Measurements from ENCODE around the gene KIAA0408.

Gene KIAA0408

GRCh38 chr6:127468936-127469335 is 9.7 kb upstream of the KIAA0408 start:
- H3K9me3 Mint-ChIP-seq = no peaks in the 10 kb centered on the region
- no peak for TF ChIP-seq CTCF (IDR thresholded peaks at IDR 0.05; ENCODE audit: unreplicated experiment in 3 of 3)
- H3K4me1 Mint-ChIP-seq = peaks cover 13% of the 10 kb centered on the region
- H3K27me3 Mint-ChIP-seq (ENCODE audit: low read depth) = no peaks in the 10 kb centered on the region
- no peak overlapping the region for H3K27ac Mint-ChIP-seq
- H3K36me3 Mint-ChIP-seq (ENCODE audit: low read depth) = no peaks in the 10 kb centered on the region
- no peak overlapping the region for H3K4me3 Mint-ChIP-seq

- H3K4me1 Mint-ChIP-seq = peaks cover 22% of the 10 kb centered on the region
- H3K27ac Mint-ChIP-seq = no peak overlapping the region
- no peaks in the 10 kb centered on the region for H3K27me3 Mint-ChIP-seq (ENCODE audit: low read depth)
- no peaks in the 10 kb centered on the region for H3K36me3 Mint-ChIP-seq (ENCODE audit: low read depth)
- no peak overlapping the region for H3K4me3 Mint-ChIP-seq
- no peaks in the 10 kb centered on the region for H3K9me3 Mint-ChIP-seq
- TF ChIP-seq CTCF (IDR thresholded peaks at IDR 0.05; ENCODE audit: unreplicated experiment in 3 of 3) = no peak
Measured at GRCh38 chr6:127466416-127466815, 7.2 kb upstream of the KIAA0408 start.

GRCh38 chr6:127464881-127465459 is 5.8 kb upstream of the KIAA0408 start:
- H3K4me1 Mint-ChIP-seq = peaks cover 23% of the 10 kb centered on the region
- H3K27me3 Mint-ChIP-seq (ENCODE audit: low read depth) = no peaks in the 10 kb centered on the region
- peak; percentile 75 to 87 (median 86) for TF ChIP-seq CTCF (IDR thresholded peaks at IDR 0.05; ENCODE audit: unreplicated experiment in 3 of 3)
- no peak overlapping the region for H3K4me3 Mint-ChIP-seq
- H3K27ac Mint-ChIP-seq = peak overlapping the region in 1 of 3 experiments; percentile 92
- no peaks in the 10 kb centered on the region for H3K9me3 Mint-ChIP-seq
- no peaks in the 10 kb centered on the region for H3K36me3 Mint-ChIP-seq (ENCODE audit: low read depth)

- H3K27ac Mint-ChIP-seq = peak overlapping the region in 2 of 3 experiments; percentile 58 to 92
- H3K4me3 Mint-ChIP-seq = no peak overlapping the region
- TF ChIP-seq CTCF (IDR thresholded peaks at IDR 0.05; ENCODE audit: unreplicated experiment in 3 of 3) = no peak
- H3K36me3 Mint-ChIP-seq (ENCODE audit: low read depth) = no peaks in the 10 kb centered on the region
- peaks cover 29% of the 10 kb centered on the region for H3K4me1 Mint-ChIP-seq
- no peaks in the 10 kb centered on the region for H3K9me3 Mint-ChIP-seq
- no peaks in the 10 kb centered on the region for H3K27me3 Mint-ChIP-seq (ENCODE audit: low read depth)
Measured at GRCh38 chr6:127464161-127464880, 5.1 kb upstream of the KIAA0408 start.

GRCh38 chr6:127463056-127463455 is 3.9 kb upstream of the KIAA0408 start:
- no peak for TF ChIP-seq CTCF (IDR thresholded peaks at IDR 0.05; ENCODE audit: unreplicated experiment in 3 of 3)
- Mint-ChIP-seq H3K27ac (no peak overlapping the region), H3K27me3 (ENCODE audit: low read depth) (no peaks in the 10 kb centered on the region), H3K9me3 (no peaks in the 10 kb centered on the region), H3K36me3 (ENCODE audit: low read depth) (no peaks in the 10 kb centered on the region), H3K4me3 (no peak overlapping the region), H3K4me1 (peaks cover 41% of the 10 kb centered on the region)

GRCh38 chr6:127462376-127462775 is 3.2 kb upstream of the KIAA0408 start:
- TF ChIP-seq CTCF (IDR thresholded peaks at IDR 0.05; ENCODE audit: unreplicated experiment in 3 of 3) = no peak
- peaks cover 48% of the 10 kb centered on the region for H3K4me1 Mint-ChIP-seq
- no peaks in the 10 kb centered on the region for H3K36me3 Mint-ChIP-seq (ENCODE audit: low read depth)
- no peaks in the 10 kb centered on the region for H3K27me3 Mint-ChIP-seq (ENCODE audit: low read depth)
- no peak overlapping the region for H3K4me3 Mint-ChIP-seq
- no peaks in the 10 kb centered on the region for H3K9me3 Mint-ChIP-seq
- H3K27ac Mint-ChIP-seq = peak overlapping the region in 1 of 3 experiments; percentile 13

All from nephron (organoid).